OCI-LY3 (cell line): Measurements from ENCODE around the gene SUSD1.
A peak's percentile ranks its signal among the peaks of the same experiment; 100 is the strongest.

Experiments used
- H2AFZ ChIP-seq: fragments of 200-600, 300-600 bp; shearing (Covaris generic); 2 replicates; pipeline ENCODE4 v1.6.0; 2014; ENCODE audit warnings: antibody characterized with exemption, low read depth, low read length
- H3K27ac ChIP-seq: fragments of 200-600, 300-600 bp; sonication (generic); 2 replicates; pipeline ENCODE4 v1.5.1; 2014; ENCODE audit warnings: mild to moderate bottlenecking, low read length, moderate library complexity, mixed read lengths
- H3K27me3 ChIP-seq: fragments of 200-600, 300-600 bp; sonication (generic); 2 replicates; pipeline ENCODE4 v1.6.1; 2014; ENCODE audit warnings: low read depth, low read length, mixed read lengths
- H3K36me3 ChIP-seq: fragments of 200-600, 300-600 bp; sonication (generic); replicated peaks from 2 replicates; pipeline ENCODE3; 2014; ENCODE audit warnings: low read depth, low read length, mixed read lengths
- H3K4me1 ChIP-seq: fragments of 300-600, 200-600 bp; sonication (generic); 2 replicates; pipeline ENCODE4 v1.6.1; 2014; ENCODE audit warnings: low read length, mixed read lengths
- H3K4me2 ChIP-seq: fragments of 200-600, 300-600 bp; sonication (generic); 2 replicates; pipeline ENCODE4 v1.6.1; 2014; ENCODE audit warnings: low read length, mixed read lengths
- H3K4me3 ChIP-seq: fragments of 300-600, 200-600 bp; sonication (generic); 2 replicates; pipeline ENCODE4 v1.5.1; 2014; ENCODE audit warnings: antibody characterized with exemption, mild to moderate bottlenecking, low read length, moderate library complexity
- H3K79me2 ChIP-seq: fragments of 300-600, 200-600 bp; shearing (Covaris generic); 2 replicates; pipeline ENCODE4 v1.6.1; 2014; ENCODE audit warnings: mild to moderate bottlenecking, low read length, mixed read lengths
- H3K9ac ChIP-seq: fragments of 300-600, 200-600 bp; shearing (Covaris generic); 2 replicates; pipeline ENCODE4 v1.6.0; 2014; ENCODE audit warnings: mild to moderate bottlenecking, low read length, moderate library complexity
- H3K9me3 ChIP-seq: fragments of 200-600, 300-600 bp; shearing (Covaris generic); 2 replicates; pipeline ENCODE4 v1.6.1; 2014; ENCODE audit warnings: low read length, mixed read lengths; ENCODE audit not compliant: insufficient read depth
- H4K20me1 ChIP-seq: fragments of 200-600, 300-600 bp; sonication (generic); 2 replicates; pipeline ENCODE4 v1.6.1; 2016; ENCODE audit warnings: low read length, mixed read lengths; ENCODE audit not compliant: insufficient read depth
- CTCF ChIP-seq: fragments of 200-600, 300-600 bp; sonication (generic); IDR thresholded peaks from 2 replicates; pipeline ENCODE4 v1.5.1; 2014; ENCODE audit warnings: antibody characterized with exemption, low read length, low read depth
- EZH2phosphoT487 ChIP-seq: fragments of 200-600 bp; shearing (Covaris generic); IDR thresholded peaks from 2 replicates; pipeline ENCODE4 v1.6.1; 2018; ENCODE audit warnings: antibody characterized with exemption, mixed run types, low read depth

SUSD1 gene

GRCh38 chr9:112007575-112008240 is 167.4 kb downstream of the SUSD1 start:
- H2AFZ ChIP-seq: 0 out of 2 replicates have a peak overlapping the region, but pooled peaks have one; percentile 13
- no peaks in the 10 kb centered on the region for H3K36me3 ChIP-seq
- peaks cover 99% of the 10 kb centered on the region for H3K4me1 ChIP-seq
- no peak overlapping the region for H3K4me3 ChIP-seq
- H3K27me3 ChIP-seq: no peaks in the 10 kb centered on the region
- no peaks in the 10 kb centered on the region for H4K20me1 ChIP-seq
- H3K4me2 ChIP-seq: peak overlapping the region; percentile 16
- H3K9me3 ChIP-seq: no peaks in the 10 kb centered on the region
- TF ChIP-seq CTCF (peak; percentile 27), EZH2phosphoT487 (no peak)
- H3K27ac ChIP-seq: peak overlapping the region; percentile 94
- no peaks in the 10 kb centered on the region for H3K79me2 ChIP-seq
- H3K9ac ChIP-seq: peak overlapping the region; percentile 72

DNA sequence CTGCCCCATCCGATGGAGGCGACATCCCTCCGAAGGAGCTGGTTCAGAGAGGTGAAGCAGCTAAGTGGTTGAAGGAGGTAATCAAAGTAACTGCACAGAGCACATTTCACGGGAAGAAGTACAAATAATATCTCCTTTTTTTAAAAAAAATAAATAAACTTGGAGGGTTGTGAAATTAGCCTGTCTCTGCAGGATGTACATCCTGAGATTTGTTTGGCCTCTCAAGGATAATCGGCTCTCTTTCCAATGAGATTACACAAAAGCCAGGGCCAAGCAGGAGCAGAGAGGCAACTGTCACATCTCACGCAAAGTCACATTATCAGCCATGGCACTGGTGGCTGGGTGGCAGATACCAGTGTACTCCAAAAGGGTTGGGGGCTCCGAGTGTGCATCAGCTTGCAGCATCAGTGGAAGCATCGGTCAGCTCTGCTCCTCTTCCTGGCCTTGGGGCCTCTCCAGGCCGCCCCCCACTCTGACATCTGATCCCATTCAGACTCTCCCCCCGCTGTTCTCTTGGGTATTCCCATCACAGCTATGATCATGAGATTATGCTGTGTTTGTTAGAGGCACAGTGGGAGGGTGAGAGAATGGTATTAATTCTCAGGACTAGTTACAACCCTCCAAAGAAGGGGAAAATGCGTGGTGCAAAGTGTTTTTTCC is 168.6 kb downstream of the SUSD1 start:
- H3K36me3 ChIP-seq: no peaks in the 10 kb centered on the region
- H3K27ac ChIP-seq: peak overlapping the region; percentile 94
- peaks cover 97% of the 10 kb centered on the region for H3K4me1 ChIP-seq
- no peaks in the 10 kb centered on the region for H3K27me3 ChIP-seq
- no peak for TF ChIP-seq CTCF
- no peak for TF ChIP-seq EZH2phosphoT487
- H3K9ac ChIP-seq: peak overlapping the region; percentile 72
- no peaks in the 10 kb centered on the region for H3K9me3 ChIP-seq
- H3K4me3 ChIP-seq: no peak overlapping the region
- H3K4me2 ChIP-seq: peak overlapping the region; percentile 16; the same call in 1 of the 2 replicates
- no peaks in the 10 kb centered on the region for H3K79me2 ChIP-seq
- H2AFZ ChIP-seq: peak overlapping the region; percentile 53; the same call in 1 of the 2 replicates
- H4K20me1 ChIP-seq: no peaks in the 10 kb centered on the region

GRCh38 chr9:112005939-112006338 is 169.2 kb downstream of the SUSD1 start:
- Histone ChIP-seq H3K79me2 (no peaks in the 10 kb centered on the region), H4K20me1 (no peaks in the 10 kb centered on the region), H2AFZ (no peak overlapping the region; the same call in 1 of the 2 replicates), H3K4me2 (peak overlapping the region; percentile 16), H3K27me3 (no peaks in the 10 kb centered on the region), H3K9ac (peak overlapping the region; percentile 72), H3K4me3 (no peak overlapping the region), H3K4me1 (peaks cover 93% of the 10 kb centered on the region), H3K27ac (peak overlapping the region; percentile 94), H3K36me3 (no peaks in the 10 kb centered on the region), H3K9me3 (no peaks in the 10 kb centered on the region)
- TF ChIP-seq CTCF: no peak
- TF ChIP-seq EZH2phosphoT487: no peak

DNA sequence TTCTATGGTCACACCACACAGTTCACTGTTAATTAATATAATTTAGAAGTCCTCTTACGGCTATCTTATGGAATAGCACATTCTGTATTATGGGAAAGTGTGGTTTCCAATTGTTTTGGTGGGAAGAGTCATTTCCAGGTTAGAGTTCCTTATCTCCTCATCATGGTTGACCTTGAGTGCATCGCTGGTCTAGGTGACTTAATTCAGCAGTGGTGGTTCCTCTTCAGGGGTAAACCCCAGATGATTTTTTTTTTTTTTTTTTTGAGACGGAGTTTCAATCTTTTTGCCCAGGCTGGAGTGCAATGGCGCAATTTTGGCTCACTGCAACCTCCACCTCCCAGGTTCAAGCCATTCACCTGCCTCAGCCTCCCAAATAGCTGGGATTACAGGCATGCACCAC is 171.6 kb downstream of the SUSD1 start:
- Histone ChIP-seq H3K27me3 (no peaks in the 10 kb centered on the region), H3K9me3 (no peaks in the 10 kb centered on the region), H2AFZ (no peak overlapping the region), H4K20me1 (no peaks in the 10 kb centered on the region), H3K79me2 (no peaks in the 10 kb centered on the region), H3K36me3 (no peaks in the 10 kb centered on the region), H3K4me3 (peak overlapping the region; percentile 37), H3K4me2 (peak overlapping the region; percentile 53), H3K27ac (peak overlapping the region; percentile 94), H3K9ac (peak overlapping the region; percentile 69; the same call in 1 of the 2 replicates), H3K4me1 (peaks cover 92% of the 10 kb centered on the region)
- TF ChIP-seq EZH2phosphoT487: no peak
- TF ChIP-seq CTCF: no peak
